Left renal pelvis (tissue), 4 donors: ENCODE measurements around the gene FITM2. TPM values are rescaled to one million over a fixed set of nuclear protein-coding genes. Genes with fewer than 3 reads are reported as not detected.
A peak's percentile ranks its signal among the peaks of the same experiment; 100 is the strongest.
"Not testable (repeated sequence)": the region's sequence is repeated elsewhere in the genome, so short reads cannot be mapped to it uniquely, and the experiment has no call there.

Source experiments
- DNase-seq, 4 donors: peaks; one replicate each; pipeline ENCODE4 v3.0.0-alpha.2; 2013; ENCODE audit warnings: low read depth in 4 of 4, low spot score in 3 of 4
- polyA plus RNA-seq, 4 donors: library from polyadenylated mRNA; unstranded; fragments of 120-200 nt; gene quantifications; one replicate each; pipeline ENCODE4 v1.2.1, GENCODE V29; 2013; ENCODE audit not compliant: insufficient read length in 4 of 4

FITM2 gene
- polyA plus RNA-seq, result 1 to 10 TPM; 7.4 to 8.9 (median 8.5) TPM

DNA sequence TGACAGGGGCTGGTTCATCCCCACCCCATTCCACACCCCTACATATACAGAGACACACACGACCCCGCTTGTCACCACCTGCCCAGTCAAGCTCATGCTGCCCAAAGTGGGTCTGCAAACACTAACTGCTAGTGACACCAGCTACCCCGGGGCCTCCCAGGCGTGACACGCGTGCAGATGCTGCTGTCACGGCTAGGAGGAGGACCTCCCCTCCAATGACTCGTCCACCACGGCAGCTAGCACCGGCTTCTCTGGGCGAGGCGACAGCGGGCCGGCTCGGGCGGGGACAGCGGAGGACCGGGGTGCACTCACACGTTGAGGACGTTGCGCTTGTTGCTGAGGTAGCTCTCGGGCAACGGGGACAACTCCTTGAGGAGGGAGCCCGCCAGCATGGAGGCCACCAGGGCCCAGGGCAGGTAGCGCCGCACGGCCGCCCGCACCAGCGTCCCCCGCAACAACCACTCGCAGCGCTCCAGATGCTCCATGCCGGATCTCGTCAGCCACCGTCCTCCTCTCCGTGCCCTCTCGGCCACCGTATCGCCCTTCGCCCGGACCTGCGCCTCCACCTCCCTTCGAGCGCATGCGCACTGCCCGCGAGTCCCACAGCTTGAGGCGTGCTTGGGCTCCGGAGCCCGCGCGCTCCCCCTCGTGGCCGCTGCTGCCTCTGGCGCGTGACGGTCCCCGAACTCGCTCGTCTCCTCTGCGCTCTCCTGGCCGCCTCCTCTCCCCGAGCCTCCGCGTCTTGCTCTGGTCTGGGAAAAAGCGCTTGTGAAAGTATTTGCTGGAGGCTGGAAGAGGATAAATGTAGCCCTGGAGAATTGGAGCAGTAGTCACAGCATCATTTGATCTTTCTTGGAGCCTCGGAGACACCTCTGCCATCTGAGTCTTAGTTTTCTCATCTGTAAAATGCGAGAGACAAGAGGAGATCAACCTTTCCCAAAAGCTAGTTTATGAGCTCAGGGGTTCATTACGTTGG is at the start of gene FITM2:
Gene FITM2 (minus strand): TSS at position 539 of the 976 bp plus-strand sequence. CDS start 54 bp downstream, at position 485.
- peak; percentile 87 to 92 (median 90) for DNase-seq

GRCh38 chr20:44360221-44360620 is 49.2 kb upstream of the FITM2 start:
- no peak for DNase-seq

DNA sequence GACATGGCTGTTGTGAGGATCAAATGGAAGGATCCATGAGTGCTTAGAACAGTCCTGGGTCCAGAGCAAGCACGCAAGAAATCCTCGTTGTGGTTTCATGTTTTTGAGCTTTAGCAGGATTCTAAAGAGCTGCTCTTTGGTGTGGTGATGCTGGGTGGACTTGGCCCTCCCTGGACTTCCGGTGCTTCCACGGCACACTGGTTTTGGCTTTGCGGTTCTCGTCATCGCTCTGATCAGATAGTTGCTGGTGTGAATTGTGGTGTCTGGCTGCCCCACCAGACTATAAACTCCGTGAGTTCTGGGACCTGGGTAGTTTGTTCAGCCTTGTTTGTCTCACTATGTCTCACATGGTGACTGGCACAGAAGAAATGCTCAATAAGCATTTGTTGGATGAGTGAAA is 47.8 kb upstream of the FITM2 start:
- no peak for DNase-seq

DNA sequence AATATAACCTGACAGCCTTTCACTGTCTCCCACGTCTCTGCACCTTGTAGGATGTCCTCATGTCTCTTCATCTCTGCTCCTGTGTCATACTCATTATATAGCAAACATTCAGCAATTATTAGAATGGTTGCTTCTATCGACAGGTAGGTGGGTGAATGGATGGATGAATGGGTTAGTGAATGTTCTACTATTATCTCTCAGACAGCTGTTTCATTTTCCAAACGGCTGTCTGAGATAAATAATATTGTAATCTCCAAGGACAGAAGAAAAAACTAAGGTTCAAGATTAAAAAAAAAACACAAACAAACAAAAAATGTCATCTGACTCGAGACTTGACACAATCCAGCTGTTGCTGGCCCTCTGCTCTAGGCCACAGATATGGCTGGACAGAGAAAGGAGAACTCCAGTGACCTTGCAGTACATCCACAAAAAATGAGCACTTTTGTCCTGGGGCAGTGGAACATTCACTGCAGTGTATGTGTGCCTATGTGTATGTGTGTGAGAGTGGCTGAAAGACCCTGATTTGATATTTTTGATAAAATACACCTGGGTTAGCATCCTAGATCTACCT is 46.6 kb upstream of the FITM2 start:
- peak in 3 of 4 donors; percentile 18 to 36 (median 22) for DNase-seq

DNA sequence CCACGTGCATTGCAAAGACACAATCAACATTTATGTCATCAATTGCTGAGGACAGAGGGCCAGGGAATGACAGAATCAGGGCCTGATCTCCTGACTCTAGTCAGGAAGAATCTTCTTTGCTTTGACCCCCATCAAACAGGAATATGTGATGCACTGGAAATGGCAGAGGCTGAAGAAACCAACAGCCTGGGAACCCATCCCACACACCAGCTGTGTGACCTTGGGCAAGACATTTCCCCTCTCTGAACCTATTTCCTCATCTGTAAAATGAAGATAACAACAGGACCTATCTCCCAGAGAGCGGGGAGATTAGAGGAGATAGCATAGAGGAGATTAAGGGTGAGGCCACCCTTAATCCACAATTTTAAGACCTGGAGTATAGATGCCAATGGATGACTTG is 46.0 kb upstream of the FITM2 start:
- DNase-seq, result no peak

DNA sequence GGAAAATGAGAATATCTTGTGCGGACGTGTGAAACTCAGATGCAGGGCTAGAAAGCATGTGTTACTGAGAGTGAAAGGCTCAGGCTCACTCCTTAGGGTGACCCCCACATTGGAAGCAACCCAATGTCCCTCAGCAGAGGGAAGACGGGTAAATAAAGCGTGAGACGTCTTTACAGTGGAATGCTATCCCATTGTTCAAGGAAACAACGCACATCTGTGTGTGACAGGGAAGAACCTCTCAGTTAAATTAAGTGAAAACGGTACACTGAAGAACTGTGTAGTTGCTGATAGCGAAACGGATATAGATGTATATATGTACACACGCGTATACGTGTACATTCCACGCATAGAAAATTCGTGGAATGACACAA is 45.3 kb upstream of the FITM2 start:
- DNase-seq, result no peak

GRCh38 chr20:44355498-44356352 is 44.7 kb upstream of the FITM2 start, which contains the start of gene HNF4A:
TSS of gene HNF4A (plus strand) at chr20:44355699. CDS start at chr20:44355805, 106 bp downstream.
- DNase-seq, result no peak

- no peak for DNase-seq
Measured at GRCh38 chr20:44354979-44355497, 44.0 kb upstream of the FITM2 start.

DNA sequence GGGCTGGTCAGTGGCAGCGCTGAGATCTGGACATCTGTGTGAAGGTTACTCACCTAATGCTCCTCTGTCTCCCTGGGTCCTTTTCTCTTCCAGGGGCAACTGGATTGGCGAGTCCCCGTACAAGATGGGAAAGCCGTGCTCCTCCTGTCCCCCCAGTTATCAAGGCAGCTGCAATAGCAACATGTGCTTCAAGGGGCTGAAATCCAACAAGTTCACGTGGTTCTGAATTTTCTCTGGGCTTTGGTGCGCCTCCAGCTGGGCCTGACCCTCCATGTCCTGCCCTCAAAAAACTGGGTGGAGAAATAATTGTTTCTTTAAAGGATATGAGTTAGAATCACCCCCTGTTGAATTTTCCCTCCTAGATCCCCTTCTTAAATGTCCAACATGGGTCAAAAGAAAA is 39.6 kb upstream of the FITM2 start:
- no peak for DNase-seq

- no peak for DNase-seq
Measured at GRCh38 chr20:44349349-44349748, 38.3 kb upstream of the FITM2 start.

- DNase-seq, result no peak
Measured at GRCh38 chr20:44348168-44348659, 37.2 kb upstream of the FITM2 start.

- DNase-seq, result not testable (repeated sequence)
Measured at GRCh38 chr20:44345941-44346340, 34.9 kb upstream of the FITM2 start.

GRCh38 chr20:44345147-44345546 is 34.1 kb upstream of the FITM2 start:
- no peak for DNase-seq

- DNase-seq, result no peak
Measured at GRCh38 chr20:44344723-44345122, 33.7 kb upstream of the FITM2 start.

DNA sequence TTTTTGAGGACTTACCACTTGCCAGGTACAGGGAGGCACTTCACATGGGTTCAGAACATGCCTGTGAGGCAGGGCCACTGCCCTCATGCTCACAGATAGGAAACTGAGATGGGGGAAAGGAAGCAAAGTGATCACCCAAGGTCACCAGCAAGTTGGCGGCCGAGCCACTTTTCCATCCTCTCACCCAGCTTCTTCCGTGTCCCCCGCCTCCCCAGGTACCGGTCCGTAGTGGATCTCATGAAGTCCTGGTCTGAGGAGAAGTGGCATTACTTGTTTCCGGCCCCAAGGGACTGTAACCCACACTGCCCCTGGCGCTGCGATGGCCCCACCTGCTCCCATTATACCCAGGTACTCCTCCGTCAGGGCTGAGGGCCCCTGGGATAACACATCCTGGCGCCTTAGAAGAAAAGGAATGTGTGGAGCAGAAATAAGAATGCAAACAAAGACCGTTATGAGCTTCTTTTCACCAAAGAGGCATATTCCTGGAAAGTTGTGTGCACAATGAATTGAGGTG is 32.2 kb upstream of the FITM2 start:
- DNase-seq, result no peak

DNA sequence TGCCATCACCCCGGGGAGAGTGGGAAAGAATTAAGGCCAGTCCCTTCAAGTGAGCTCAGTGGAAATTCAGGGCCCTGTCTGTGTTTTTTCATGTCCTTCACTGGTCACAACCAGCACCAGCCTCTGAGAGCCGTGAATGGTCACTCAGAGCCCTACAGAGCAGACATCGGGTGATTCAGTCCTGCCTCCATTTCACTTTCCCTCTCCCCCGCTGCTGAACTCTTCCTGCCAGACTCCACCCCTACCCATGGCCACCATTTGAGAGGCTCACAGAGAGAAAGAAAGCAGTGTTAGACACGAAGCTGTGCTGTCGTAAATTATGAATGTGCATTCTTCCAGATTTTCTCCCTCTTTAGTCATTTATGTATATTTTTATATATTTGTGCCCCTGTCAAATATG is 31.2 kb upstream of the FITM2 start:
- DNase-seq, result no peak

DNA sequence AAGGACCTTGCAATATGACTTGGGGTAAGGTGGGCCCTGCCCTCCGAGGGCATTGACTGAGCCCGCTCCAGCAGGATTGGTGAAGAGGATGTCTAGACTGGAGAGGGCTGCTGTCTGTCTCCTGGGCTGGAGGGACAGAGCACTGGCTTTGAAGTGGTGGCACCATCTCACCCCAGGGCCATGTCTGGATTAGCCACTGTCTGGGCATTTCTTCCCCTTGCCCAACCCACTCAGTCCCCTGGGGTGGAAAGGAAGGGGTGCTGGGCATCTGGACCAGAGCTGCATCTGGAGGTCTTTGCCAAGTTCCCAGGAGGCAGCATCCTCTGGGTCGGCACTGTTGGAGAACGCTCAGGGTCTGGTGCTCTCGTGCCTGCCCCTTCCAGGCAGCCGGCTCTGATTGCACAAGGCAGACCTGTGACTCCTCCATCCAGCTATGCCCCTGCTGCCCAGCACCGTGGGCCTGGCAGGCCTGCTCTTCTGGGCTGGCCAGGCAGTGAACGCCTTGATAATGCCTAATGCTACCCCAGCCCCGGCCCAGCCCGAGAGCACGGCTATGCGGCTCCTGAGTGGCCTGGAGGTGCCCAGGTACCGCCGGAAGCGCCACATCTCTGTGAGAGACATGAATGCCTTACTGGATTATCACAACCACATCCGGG is 25.9 kb upstream of the FITM2 start, which contains the start of gene R3HDML:
Gene R3HDML (plus strand): TSS at position 319 of the 656 bp plus-strand sequence. CDS start 115 bp downstream, at position 434.
- DNase-seq, result no peak

DNA sequence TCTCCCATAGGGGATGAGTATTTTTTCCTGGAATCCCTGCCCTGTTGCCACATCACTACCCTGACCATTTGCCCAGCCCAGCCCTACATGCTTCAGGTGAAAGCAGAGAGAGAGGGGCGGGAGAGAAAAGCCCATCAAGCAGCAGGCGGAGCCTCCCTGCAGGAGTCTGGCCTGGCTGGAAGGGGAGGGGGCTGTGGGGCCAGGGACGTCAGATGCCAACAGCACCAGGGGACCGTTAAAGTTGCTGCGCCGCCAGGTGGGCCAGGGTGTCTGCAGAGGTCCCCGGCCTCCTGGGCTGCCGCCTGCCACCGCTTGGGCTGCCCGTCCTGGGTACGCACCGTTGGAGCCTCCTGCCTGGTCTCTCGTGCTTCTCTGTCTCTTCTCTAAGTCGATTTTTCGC is 25.1 kb upstream of the FITM2 start:
- no peak for DNase-seq

GRCh38 chr20:44335675-44336074 is 24.7 kb upstream of the FITM2 start:
- DNase-seq, result no peak

DNA sequence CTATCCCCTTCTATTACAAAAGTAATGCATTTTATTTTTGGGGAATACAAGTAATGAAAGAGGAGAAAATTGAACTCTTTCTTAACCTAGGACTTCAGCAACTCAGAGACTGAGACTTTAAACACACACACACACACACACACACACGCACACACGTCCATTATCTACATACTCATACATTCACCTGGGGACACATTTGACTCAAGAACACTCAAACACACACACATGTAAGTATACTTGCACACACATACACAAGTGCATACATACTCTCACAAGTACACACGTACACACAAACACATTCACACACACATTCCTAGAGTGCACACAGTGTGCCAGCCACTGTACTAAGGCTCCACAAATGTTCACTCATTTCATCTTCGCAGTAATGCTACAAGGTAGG is 23.7 kb upstream of the FITM2 start:
- DNase-seq, result no peak
